ENCODE data around the gene TP53BP2. TPM values are rescaled to one million over a fixed set of nuclear protein-coding genes. Genes with fewer than 3 reads are reported as not detected.

Gene TP53BP2
- total and polyA plus RNA-seq, 8 donors = 51.8 to 58.6 (median 55.9) TPM

DNA sequence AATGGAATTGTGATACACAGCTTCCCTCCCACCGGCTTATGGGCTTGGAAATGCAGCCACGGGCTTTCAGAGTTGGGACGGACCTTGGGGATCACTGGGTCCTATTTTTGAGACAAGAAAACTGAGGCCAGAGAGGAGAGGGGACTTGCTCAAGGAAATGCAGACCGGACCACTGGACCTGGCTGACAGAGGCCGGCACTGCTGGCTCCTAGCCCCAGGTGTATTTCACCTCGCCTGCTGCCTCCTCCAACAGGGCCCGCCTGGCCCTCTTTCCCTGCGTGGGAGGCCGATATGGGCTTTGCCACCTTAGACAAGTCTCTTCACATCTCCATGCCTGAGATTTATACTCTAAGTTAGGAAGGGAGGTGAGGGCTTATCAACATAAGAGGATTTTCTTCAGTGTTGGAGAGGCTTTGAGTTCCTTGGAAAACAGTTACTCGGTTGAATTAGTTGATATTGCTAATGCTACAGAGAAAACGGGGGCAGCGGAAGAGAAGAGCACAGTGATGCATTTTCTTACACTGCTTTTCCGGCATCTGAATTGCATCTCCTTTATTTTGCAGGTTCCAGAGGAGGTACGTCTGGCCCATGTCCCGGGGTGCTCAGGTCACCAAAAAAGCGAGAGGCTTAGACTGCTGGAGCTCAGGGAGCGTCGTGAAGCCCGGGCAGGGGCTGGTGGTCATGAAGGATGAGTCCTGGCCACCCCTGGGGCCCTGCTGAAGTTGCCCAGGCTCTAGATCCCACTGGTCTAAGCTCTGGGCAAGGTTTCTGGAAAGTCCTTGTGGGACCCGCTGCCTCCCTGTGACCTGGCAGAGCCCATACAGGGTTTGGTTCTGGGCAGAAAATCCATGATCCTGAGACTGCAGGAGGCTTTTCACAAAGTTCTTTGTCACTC, 88.7 kb downstream of the TP53BP2 start:
- H3K9me3 ChIP-seq = no peaks in the 10 kb centered on the region
- TF ChIP-seq, protein P1, sequence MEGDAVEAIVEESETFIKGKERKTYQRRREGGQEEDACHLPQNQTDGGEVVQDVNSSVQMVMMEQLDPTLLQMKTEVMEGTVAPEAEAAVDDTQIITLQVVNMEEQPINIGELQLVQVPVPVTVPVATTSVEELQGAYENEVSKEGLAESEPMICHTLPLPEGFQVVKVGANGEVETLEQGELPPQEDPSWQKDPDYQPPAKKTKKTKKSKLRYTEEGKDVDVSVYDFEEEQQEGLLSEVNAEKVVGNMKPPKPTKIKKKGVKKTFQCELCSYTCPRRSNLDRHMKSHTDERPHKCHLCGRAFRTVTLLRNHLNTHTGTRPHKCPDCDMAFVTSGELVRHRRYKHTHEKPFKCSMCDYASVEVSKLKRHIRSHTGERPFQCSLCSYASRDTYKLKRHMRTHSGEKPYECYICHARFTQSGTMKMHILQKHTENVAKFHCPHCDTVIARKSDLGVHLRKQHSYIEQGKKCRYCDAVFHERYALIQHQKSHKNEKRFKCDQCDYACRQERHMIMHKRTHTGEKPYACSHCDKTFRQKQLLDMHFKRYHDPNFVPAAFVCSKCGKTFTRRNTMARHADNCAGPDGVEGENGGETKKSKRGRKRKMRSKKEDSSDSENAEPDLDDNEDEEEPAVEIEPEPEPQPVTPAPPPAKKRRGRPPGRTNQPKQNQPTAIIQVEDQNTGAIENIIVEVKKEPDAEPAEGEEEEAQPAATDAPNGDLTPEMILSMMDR (IDR thresholded peaks at IDR 0.05) = no peak
- ATAC-seq (no peak), DNase-seq (no peak)
- no peaks in the 10 kb centered on the region for H3K27me3 ChIP-seq
- H3K36me3 ChIP-seq = peaks cover 3 to 100% of the 10 kb centered on the region in 2 donors
- H3K4me3 ChIP-seq = no peak overlapping the region
- peaks cover 0 to 11% of the 10 kb centered on the region in 2 donors for H3K4me1 ChIP-seq
- no peak overlapping the region for H3K27ac ChIP-seq
- intact Hi-C loops (cut with DNase I) = no loop called here

DNA sequence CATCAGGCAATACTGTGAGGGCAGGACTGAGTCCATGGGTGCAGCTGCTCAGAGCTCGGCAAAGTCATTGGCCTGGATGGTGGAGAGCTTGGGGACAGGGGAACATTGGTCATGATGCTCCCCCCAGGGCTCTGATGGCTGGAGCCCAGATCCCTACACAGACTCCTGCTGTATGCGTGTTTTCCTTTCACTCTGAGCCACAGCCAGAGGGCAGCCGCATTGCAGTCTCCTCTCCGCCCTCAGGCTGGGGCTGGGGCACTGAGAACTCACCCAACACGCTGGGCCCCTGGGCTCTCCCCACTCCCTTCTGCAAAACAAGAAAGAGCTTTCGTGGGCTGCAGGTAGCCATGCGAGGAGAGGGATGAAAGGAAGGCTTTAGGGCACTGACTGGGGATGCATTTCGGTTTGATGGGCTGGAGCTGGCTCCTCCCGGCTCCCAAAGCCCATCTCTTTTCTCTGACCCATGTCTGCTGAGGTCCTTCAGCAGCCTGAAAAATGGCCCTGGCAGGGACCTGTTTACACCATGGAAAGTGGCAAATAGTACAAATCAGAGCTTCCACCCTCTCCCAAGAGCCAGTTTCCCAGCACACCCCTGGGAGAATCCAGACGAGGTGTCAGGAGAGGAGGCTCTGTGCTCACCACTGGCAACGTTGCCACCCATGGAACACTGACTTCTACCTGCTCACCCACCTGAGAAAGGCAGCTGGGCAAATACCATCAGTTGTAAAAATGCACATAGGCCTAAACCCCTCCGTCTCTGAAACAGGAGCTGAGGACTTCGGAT, 89.6 kb downstream of the TP53BP2 start:
- H3K9me3 ChIP-seq = no peaks in the 10 kb centered on the region
- ATAC-seq (no peak), DNase-seq (no peak)
- H3K4me1 ChIP-seq = peaks cover 0 to 6% of the 10 kb centered on the region in 2 donors
- no peak overlapping the region for H3K27ac ChIP-seq
- H3K36me3 ChIP-seq = peaks cover 7 to 100% of the 10 kb centered on the region in 2 donors
- no peaks in the 10 kb centered on the region for H3K27me3 ChIP-seq
- TF ChIP-seq, protein P1 (IDR thresholded peaks at IDR 0.05) = no peak
- intact Hi-C loops (cut with DNase I) = no loop called here
- no peak overlapping the region for H3K4me3 ChIP-seq

DNA sequence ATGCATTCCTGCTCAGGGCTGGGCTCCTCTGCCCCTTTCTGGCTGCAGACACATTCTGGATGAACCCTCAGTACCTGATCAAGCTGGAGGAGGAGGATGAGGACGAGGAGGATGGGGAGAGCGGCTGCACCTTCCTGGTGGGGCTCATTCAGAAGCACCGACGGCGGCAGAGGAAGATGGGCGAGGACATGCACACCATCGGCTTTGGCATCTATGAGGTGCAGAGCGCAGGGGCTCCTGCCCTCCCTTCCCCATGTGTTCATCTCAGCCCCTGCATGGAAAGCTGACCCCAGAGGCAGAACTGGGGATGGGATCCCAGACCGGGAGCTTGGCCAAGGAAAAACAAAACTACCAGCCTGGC, 90.3 kb downstream of the TP53BP2 start:
- ATAC-seq = no peak
- Histone ChIP-seq H3K27ac (no peak overlapping the region), H3K4me1 (no peaks in the 10 kb centered on the region), H3K4me3 (no peak overlapping the region), H3K9me3 (no peaks in the 10 kb centered on the region), H3K36me3 (peaks cover 7 to 100% of the 10 kb centered on the region in 2 donors), H3K27me3 (no peaks in the 10 kb centered on the region)
- TF ChIP-seq, protein P1 (IDR thresholded peaks at IDR 0.05) = no peak
- no peak for DNase-seq
- intact Hi-C loops (cut with DNase I) = no loop called here

DNA sequence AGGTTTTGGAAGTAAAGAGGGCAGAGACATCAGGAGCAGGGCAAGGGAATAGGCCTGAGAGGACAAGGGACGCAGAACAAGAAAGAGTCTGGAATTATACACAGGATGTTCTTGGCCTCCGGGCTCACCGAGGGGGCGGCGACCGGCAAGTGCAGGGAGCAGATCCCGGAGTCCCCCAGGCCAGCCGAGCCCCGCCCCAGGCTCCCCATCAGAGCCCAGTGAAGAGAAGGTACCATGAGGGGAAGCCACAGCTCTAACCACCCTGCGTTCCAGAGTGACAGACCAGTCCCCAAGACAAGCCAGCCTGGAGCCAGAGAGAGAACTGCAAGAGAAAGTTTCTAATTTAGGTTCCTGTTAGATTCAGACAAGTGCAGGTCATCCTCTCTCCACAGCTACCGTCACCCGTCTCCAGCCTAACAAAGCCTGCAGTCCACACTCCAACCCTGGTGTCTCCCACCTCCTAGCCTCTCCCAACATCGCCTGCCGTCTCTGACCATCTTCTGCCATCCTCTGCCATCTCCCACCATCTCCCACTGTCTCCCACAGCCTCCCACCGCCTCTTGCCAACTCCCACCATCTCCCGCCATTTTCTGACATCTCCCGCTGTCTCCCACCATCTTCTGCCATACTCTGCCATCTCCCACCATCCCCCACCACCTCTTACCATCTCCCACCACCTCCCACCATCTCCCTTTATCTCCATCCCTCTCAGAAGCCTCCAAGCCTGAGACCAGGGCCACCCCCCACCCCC, 90.9 kb downstream of the TP53BP2 start:
- TF ChIP-seq, protein P1 (IDR thresholded peaks at IDR 0.05) = no peak
- no peaks in the 10 kb centered on the region for H3K27me3 ChIP-seq
- no peak overlapping the region for H3K27ac ChIP-seq
- H3K36me3 ChIP-seq = peaks cover 7 to 100% of the 10 kb centered on the region in 2 donors
- H3K4me3 ChIP-seq = no peak overlapping the region
- DNase-seq (no peak), ATAC-seq (no peak)
- no peaks in the 10 kb centered on the region for H3K9me3 ChIP-seq
- peaks cover 0 to under 1% of the 10 kb centered on the region in 2 donors for H3K4me1 ChIP-seq
- intact Hi-C loops (cut with DNase I) = no loop called here
